Breast epithelium (tissue), 3 donors: ENCODE data around the gene EIF4A2.

Source experiments
- CTCF ChIP-seq, 3 donors: fragments of 450-650 bp; IDR thresholded peaks; one replicate each; pipeline ENCODE4 v1.5.1; 2016 to 2017; ENCODE audit warnings: antibody characterized with exemption in 3 of 3, mild to moderate bottlenecking in 3 of 3, moderate library complexity in 3 of 3
- POLR2A ChIP-seq: fragments of 450-650 bp; IDR thresholded peaks from one replicate; pipeline ENCODE4 v1.6.1; 2016; ENCODE audit warnings: antibody characterized with exemption, mild to moderate bottlenecking, moderate library complexity

- TF ChIP-seq CTCF (IDR thresholded peaks at IDR 0.05), result peak; percentile 13 to 50 (median 44)
- no peak for TF ChIP-seq POLR2A
These were observed 38.3 kb downstream of the EIF4A2 start for GRCh38 chr3:186821429-186822387.
